Progenitor cell of endocrine pancreas (in vitro differentiated cells): ENCODE data around the gene TANGO6. TPM values are rescaled to one million over a fixed set of nuclear protein-coding genes. Genes with fewer than 3 reads are reported as not detected.

Source experiments
- DNase-seq: peaks from one replicate; pipeline ENCODE4 v3.0.0; 2021; ENCODE audit warnings: low spot score; ENCODE audit not compliant: unreplicated experiment
- H3K27ac Mint-ChIP-seq: 2 replicates; pipeline ENCODE4 v1.8.0; 2021; ENCODE audit warnings: mild to moderate bottlenecking, moderate library complexity, mixed read lengths
- H3K27me3 Mint-ChIP-seq: 2 replicates; pipeline ENCODE4 v1.8.0; 2021; ENCODE audit warnings: mixed read lengths
- H3K36me3 Mint-ChIP-seq: 2 replicates; pipeline ENCODE4 v1.8.0; 2022; ENCODE audit warnings: mixed read lengths; ENCODE audit not compliant: insufficient read depth
- H3K4me1 Mint-ChIP-seq: 2 replicates; pipeline ENCODE4 v1.8.0; 2021; ENCODE audit warnings: low read depth, mixed read lengths
- H3K4me3 Mint-ChIP-seq: 2 replicates; pipeline ENCODE4 v1.8.0; 2021; ENCODE audit warnings: low read depth, mild to moderate bottlenecking, moderate library complexity, mixed read lengths
- H3K9me3 Mint-ChIP-seq: 2 replicates; pipeline ENCODE4 v1.8.0; 2021; ENCODE audit warnings: low read depth, mixed read lengths
- CTCF ChIP-seq: fragments of 200-600 bp; sonication (generic); IDR thresholded peaks from one replicate; pipeline ENCODE4 v1.5.0; 2021; ENCODE audit warnings: antibody characterized with exemption, mild to moderate bottlenecking; ENCODE audit not compliant: unreplicated experiment
- total RNA-seq: library from RNA; stranded (reverse); gene quantifications from 2 replicates; pipeline ENCODE4 v1.2.1, GENCODE V29; 2021

Gene TANGO6
- total RNA-seq, 1 donor from 2014 or later: 14.8 TPM

- TF ChIP-seq CTCF: no peak
- peaks cover 1% of the 10 kb centered on the region for H3K36me3 Mint-ChIP-seq
- no peaks in the 10 kb centered on the region for H3K9me3 Mint-ChIP-seq
- H3K27ac Mint-ChIP-seq: peak overlapping the region; percentile 56
- DNase-seq: no peak
- no peak overlapping the region for H3K4me3 Mint-ChIP-seq
- H3K27me3 Mint-ChIP-seq: no peaks in the 10 kb centered on the region
- H3K4me1 Mint-ChIP-seq: peaks cover 6% of the 10 kb centered on the region
Observed at GRCh38 chr16:68883685-68884084, 40.4 kb downstream of the TANGO6 start.

GRCh38 chr16:68884401-68884800 lies 41.1 kb downstream of the TANGO6 start:
- DNase-seq: no peak
- no peak for TF ChIP-seq CTCF
- H3K9me3 Mint-ChIP-seq: no peaks in the 10 kb centered on the region
- no peaks in the 10 kb centered on the region for H3K27me3 Mint-ChIP-seq
- no peak overlapping the region for H3K4me3 Mint-ChIP-seq
- peaks cover 1% of the 10 kb centered on the region for H3K36me3 Mint-ChIP-seq
- H3K4me1 Mint-ChIP-seq: peaks cover 6% of the 10 kb centered on the region
- H3K27ac Mint-ChIP-seq: no peak overlapping the region

- Mint-ChIP-seq H3K9me3 (no peaks in the 10 kb centered on the region), H3K27me3 (no peaks in the 10 kb centered on the region), H3K36me3 (peaks cover 1% of the 10 kb centered on the region), H3K27ac (no peak overlapping the region), H3K4me1 (peaks cover 6% of the 10 kb centered on the region), H3K4me3 (no peak overlapping the region)
- DNase-seq: no peak
- TF ChIP-seq CTCF: no peak
Observed at GRCh38 chr16:68884861-68885720, 41.8 kb downstream of the TANGO6 start.

- Mint-ChIP-seq H3K27ac (no peak overlapping the region), H3K27me3 (no peaks in the 10 kb centered on the region), H3K4me3 (no peak overlapping the region), H3K4me1 (peaks cover 6% of the 10 kb centered on the region), H3K36me3 (no peaks in the 10 kb centered on the region), H3K9me3 (no peaks in the 10 kb centered on the region)
- TF ChIP-seq CTCF: no peak
- DNase-seq: no peak
Observed at GRCh38 chr16:68887107-68887506, 43.8 kb downstream of the TANGO6 start.

GRCh38 chr16:68889508-68890150 lies 46.3 kb downstream of the TANGO6 start:
- Mint-ChIP-seq H3K9me3 (no peaks in the 10 kb centered on the region), H3K36me3 (peaks cover 3% of the 10 kb centered on the region), H3K4me3 (no peak overlapping the region), H3K27ac (no peak overlapping the region), H3K27me3 (no peaks in the 10 kb centered on the region), H3K4me1 (peaks cover 13% of the 10 kb centered on the region)
- no peak for TF ChIP-seq CTCF
- DNase-seq: no peak
